Measurements from ENCODE around the gene LRRC75A.
A peak's percentile ranks its signal among the peaks of the same experiment; 100 is the strongest.

LRRC75A gene

GRCh38 chr17:16479264-16479663 is 12.7 kb downstream of the LRRC75A start:
- no peak for DNase-seq
- peaks cover 5 to 6% of the 10 kb centered on the region in 2 experiments for H3K4me1 ChIP-seq (ENCODE audit: control insufficient read depth in 1 of 2, insufficient read depth in 2 of 2, low read length in 2 of 2)
- H2AK5ac ChIP-seq (ENCODE audit: low read length), result no peak overlapping the region
- H3K27ac ChIP-seq (ENCODE audit: low read depth, low read length), result no peak overlapping the region
- H3K4ac ChIP-seq (ENCODE audit: low read depth, low read length), result no peak overlapping the region
- H3K4me3 ChIP-seq (ENCODE audit: low read depth, low read length), result no peak overlapping the region
- no peak overlapping the region for H4K12ac ChIP-seq (ENCODE audit: low read depth, low read length)
- no peak overlapping the region for H3K14ac ChIP-seq (ENCODE audit: low read length)
- no peak overlapping the region for H3K4me2 ChIP-seq (ENCODE audit: low read length)
- H2BK12ac ChIP-seq (ENCODE audit: low read length), result no peak overlapping the region
- H3K23ac ChIP-seq (ENCODE audit: low read length), result no peak overlapping the region
- H2BK120ac ChIP-seq (ENCODE audit: insufficient read depth, low read length, poor library complexity), result no peak overlapping the region
- no peaks in the 10 kb centered on the region for H3K9me3 ChIP-seq (ENCODE audit: insufficient read depth, low read depth, low read length)
- WGBS (ENCODE audit: extremely low coverage, insufficient coverage, insufficient read length), result no CpG with 5 or more reads among the region's 2 CpGs
- H3K27me3 ChIP-seq (ENCODE audit: insufficient read depth, low read length), result no peaks in the 10 kb centered on the region
- no peak overlapping the region for H3K9ac ChIP-seq (ENCODE audit: low read length)
- no peaks in the 10 kb centered on the region for H3K36me3 ChIP-seq (ENCODE audit: control insufficient read depth in 1 of 2, insufficient read depth in 2 of 2, low read length in 2 of 2)
- no peak overlapping the region for H3K18ac ChIP-seq (ENCODE audit: low read length)
- H2BK5ac ChIP-seq (ENCODE audit: low read depth, low read length, poor library complexity), result no peak overlapping the region
- H3K79me1 ChIP-seq (ENCODE audit: low read length), result no peaks in the 10 kb centered on the region
- H3K79me2 ChIP-seq (ENCODE audit: control insufficient read depth, insufficient read depth, low read length, poor library complexity), result no peaks in the 10 kb centered on the region
- H4K8ac ChIP-seq (ENCODE audit: low read depth, low read length), result no peak overlapping the region
- no peak overlapping the region for H4K91ac ChIP-seq (ENCODE audit: low read depth, low read length)
- no peak overlapping the region for H2AFZ ChIP-seq (ENCODE audit: insufficient read depth, low read length, poor library complexity)

GRCh38 chr17:16478649-16479048 is 13.3 kb downstream of the LRRC75A start:
- H3K27me3 ChIP-seq (ENCODE audit: insufficient read depth, low read length), result no peaks in the 10 kb centered on the region
- no peaks in the 10 kb centered on the region for H3K79me1 ChIP-seq (ENCODE audit: low read length)
- H4K8ac ChIP-seq (ENCODE audit: low read depth, low read length), result no peak overlapping the region
- no peak overlapping the region for H3K9ac ChIP-seq (ENCODE audit: low read length)
- H3K9me3 ChIP-seq (ENCODE audit: insufficient read depth, low read depth, low read length), result no peaks in the 10 kb centered on the region
- H2BK120ac ChIP-seq (ENCODE audit: insufficient read depth, low read length, poor library complexity), result no peak overlapping the region
- no peak overlapping the region for H3K14ac ChIP-seq (ENCODE audit: low read length)
- no peaks in the 10 kb centered on the region for H3K36me3 ChIP-seq (ENCODE audit: control insufficient read depth in 1 of 2, insufficient read depth in 2 of 2, low read length in 2 of 2)
- H3K18ac ChIP-seq (ENCODE audit: low read length), result no peak overlapping the region
- no peak for DNase-seq
- no peak overlapping the region for H2BK5ac ChIP-seq (ENCODE audit: low read depth, low read length, poor library complexity)
- no peak overlapping the region for H3K23ac ChIP-seq (ENCODE audit: low read length)
- no peak overlapping the region for H3K4me2 ChIP-seq (ENCODE audit: low read length)
- H4K91ac ChIP-seq (ENCODE audit: low read depth, low read length), result no peak overlapping the region
- H3K4me1 ChIP-seq (ENCODE audit: control insufficient read depth in 1 of 2, insufficient read depth in 2 of 2, low read length in 2 of 2), result peaks cover 5 to 6% of the 10 kb centered on the region in 2 experiments
- no CpG with 5 or more reads among the region's 6 CpGs for WGBS (ENCODE audit: extremely low coverage, insufficient coverage, insufficient read length)
- no peak overlapping the region for H4K12ac ChIP-seq (ENCODE audit: low read depth, low read length)
- no peak overlapping the region for H3K27ac ChIP-seq (ENCODE audit: low read depth, low read length)
- H2AK5ac ChIP-seq (ENCODE audit: low read length), result no peak overlapping the region
- H3K79me2 ChIP-seq (ENCODE audit: control insufficient read depth, insufficient read depth, low read length, poor library complexity), result no peaks in the 10 kb centered on the region
- H3K4ac ChIP-seq (ENCODE audit: low read depth, low read length), result no peak overlapping the region
- H2BK12ac ChIP-seq (ENCODE audit: low read length), result no peak overlapping the region
- no peak overlapping the region for H2AFZ ChIP-seq (ENCODE audit: insufficient read depth, low read length, poor library complexity)
- H3K4me3 ChIP-seq (ENCODE audit: low read depth, low read length), result no peak overlapping the region

GRCh38 chr17:16477666-16478065 is 14.3 kb downstream of the LRRC75A start:
- H3K4me3 ChIP-seq (ENCODE audit: low read depth, low read length), result no peak overlapping the region
- no peak overlapping the region for H3K4me2 ChIP-seq (ENCODE audit: low read length)
- H3K27ac ChIP-seq (ENCODE audit: low read depth, low read length), result no peak overlapping the region
- H4K12ac ChIP-seq (ENCODE audit: low read depth, low read length), result no peak overlapping the region
- H3K9me3 ChIP-seq (ENCODE audit: insufficient read depth, low read depth, low read length), result no peaks in the 10 kb centered on the region
- H2AK5ac ChIP-seq (ENCODE audit: low read length), result no peak overlapping the region
- no peak overlapping the region for H2BK12ac ChIP-seq (ENCODE audit: low read length)
- H2AFZ ChIP-seq (ENCODE audit: insufficient read depth, low read length, poor library complexity), result no peak overlapping the region
- no peak overlapping the region for H3K4ac ChIP-seq (ENCODE audit: low read depth, low read length)
- H3K14ac ChIP-seq (ENCODE audit: low read length), result no peak overlapping the region
- no peak overlapping the region for H4K91ac ChIP-seq (ENCODE audit: low read depth, low read length)
- no peak overlapping the region for H2BK120ac ChIP-seq (ENCODE audit: insufficient read depth, low read length, poor library complexity)
- DNase-seq, result no peak
- H3K27me3 ChIP-seq (ENCODE audit: insufficient read depth, low read length), result no peaks in the 10 kb centered on the region
- no peaks in the 10 kb centered on the region for H3K79me1 ChIP-seq (ENCODE audit: low read length)
- no peak overlapping the region for H3K18ac ChIP-seq (ENCODE audit: low read length)
- H4K8ac ChIP-seq (ENCODE audit: low read depth, low read length), result no peak overlapping the region
- H3K36me3 ChIP-seq (ENCODE audit: control insufficient read depth in 1 of 2, insufficient read depth in 2 of 2, low read length in 2 of 2), result no peaks in the 10 kb centered on the region
- no peak overlapping the region for H3K23ac ChIP-seq (ENCODE audit: low read length)
- H3K79me2 ChIP-seq (ENCODE audit: control insufficient read depth, insufficient read depth, low read length, poor library complexity), result no peaks in the 10 kb centered on the region
- WGBS (ENCODE audit: extremely low coverage, insufficient coverage, insufficient read length), result no CpG with 5 or more reads among the region's 8 CpGs
- no peak overlapping the region for H3K9ac ChIP-seq (ENCODE audit: low read length)
- peaks cover 5 to 6% of the 10 kb centered on the region in 2 experiments for H3K4me1 ChIP-seq (ENCODE audit: control insufficient read depth in 1 of 2, insufficient read depth in 2 of 2, low read length in 2 of 2)
- H2BK5ac ChIP-seq (ENCODE audit: low read depth, low read length, poor library complexity), result no peak overlapping the region

GRCh38 chr17:16477255-16477654 is 14.7 kb downstream of the LRRC75A start:
- no peak overlapping the region for H2AK5ac ChIP-seq (ENCODE audit: low read length)
- WGBS (ENCODE audit: extremely low coverage, insufficient coverage, insufficient read length), result no CpG with 5 or more reads among the region's 5 CpGs
- H3K79me2 ChIP-seq (ENCODE audit: control insufficient read depth, insufficient read depth, low read length, poor library complexity), result no peaks in the 10 kb centered on the region
- H2BK5ac ChIP-seq (ENCODE audit: low read depth, low read length, poor library complexity), result no peak overlapping the region
- no peaks in the 10 kb centered on the region for H3K36me3 ChIP-seq (ENCODE audit: control insufficient read depth in 1 of 2, insufficient read depth in 2 of 2, low read length in 2 of 2)
- H3K18ac ChIP-seq (ENCODE audit: low read length), result no peak overlapping the region
- H3K4ac ChIP-seq (ENCODE audit: low read depth, low read length), result no peak overlapping the region
- H3K14ac ChIP-seq (ENCODE audit: low read length), result no peak overlapping the region
- no peaks in the 10 kb centered on the region for H3K27me3 ChIP-seq (ENCODE audit: insufficient read depth, low read length)
- H3K4me3 ChIP-seq (ENCODE audit: low read depth, low read length), result no peak overlapping the region
- H3K4me2 ChIP-seq (ENCODE audit: low read length), result no peak overlapping the region
- H2BK12ac ChIP-seq (ENCODE audit: low read length), result no peak overlapping the region
- no peak overlapping the region for H2AFZ ChIP-seq (ENCODE audit: insufficient read depth, low read length, poor library complexity)
- H4K91ac ChIP-seq (ENCODE audit: low read depth, low read length), result no peak overlapping the region
- H4K12ac ChIP-seq (ENCODE audit: low read depth, low read length), result no peak overlapping the region
- H3K4me1 ChIP-seq (ENCODE audit: control insufficient read depth in 1 of 2, insufficient read depth in 2 of 2, low read length in 2 of 2), result peaks cover 5 to 6% of the 10 kb centered on the region in 2 experiments
- H3K27ac ChIP-seq (ENCODE audit: low read depth, low read length), result no peak overlapping the region
- peak in 1 of 2 donors; percentile 39 for DNase-seq
- H3K79me1 ChIP-seq (ENCODE audit: low read length), result no peaks in the 10 kb centered on the region
- no peak overlapping the region for H3K9ac ChIP-seq (ENCODE audit: low read length)
- no peak overlapping the region for H2BK120ac ChIP-seq (ENCODE audit: insufficient read depth, low read length, poor library complexity)
- H3K9me3 ChIP-seq (ENCODE audit: insufficient read depth, low read depth, low read length), result peaks cover 2% of the 10 kb centered on the region
- no peak overlapping the region for H3K23ac ChIP-seq (ENCODE audit: low read length)
- no peak overlapping the region for H4K8ac ChIP-seq (ENCODE audit: low read depth, low read length)

Data from trophoblast cell (in vitro differentiated cells and primary cell).